DLD1 (cell line): ENCODE results near the gene CDC42EP5.
"Not testable (repeated sequence)": the region's sequence is repeated elsewhere in the genome, so short reads cannot be mapped to it uniquely, and the experiment has no call there.

ENCODE experiments used
- in situ Hi-C: cut with HindIII; loops from 2 replicates; pipeline ENCODE4 v1.10.0; 2017; ENCODE audit warnings: low sequenced_read_pairs

The CDC42EP5 gene

GRCh38 chr19:54489766-54490165 is 16.7 kb upstream of the CDC42EP5 start:
- in situ Hi-C loops: no loop called here

- in situ Hi-C loops: no loop called here
Observed at GRCh38 chr19:54489341-54489740, 16.2 kb upstream of the CDC42EP5 start.

GRCh38 chr19:54485851-54486250 is 12.8 kb upstream of the CDC42EP5 start:
- in situ Hi-C loops: no loop called here

GRCh38 chr19:54484451-54484850 is 11.4 kb upstream of the CDC42EP5 start:
- in situ Hi-C loops: no loop called here

GRCh38 chr19:54482889-54483288 is 9.8 kb upstream of the CDC42EP5 start:
- in situ Hi-C loops: no loop called here

GRCh38 chr19:54481326-54481930 is 8.3 kb upstream of the CDC42EP5 start:
- in situ Hi-C loops: no loop called here

- in situ Hi-C loops: no loop called here
Observed at GRCh38 chr19:54480051-54480450, 7.0 kb upstream of the CDC42EP5 start.

- in situ Hi-C loops: no loop called here
Observed at GRCh38 chr19:54478677-54479266, 5.7 kb upstream of the CDC42EP5 start.

- in situ Hi-C loops: no loop called here
Observed at GRCh38 chr19:54477650-54478049, 4.6 kb upstream of the CDC42EP5 start.

GRCh38 chr19:54475706-54476105 is 2.6 kb upstream of the CDC42EP5 start:
- in situ Hi-C loops: no loop called here

GRCh38 chr19:54473892-54474372 is 836 bp upstream of the CDC42EP5 start:
- in situ Hi-C loops: no loop called here

- in situ Hi-C loops: no loop called here
Observed at GRCh38 chr19:54470991-54471782, 1.9 kb downstream of the CDC42EP5 start.

- in situ Hi-C loops: no loop called here
Observed at GRCh38 chr19:54470276-54470887, 2.7 kb downstream of the CDC42EP5 start.

- in situ Hi-C loops: no loop called here
Observed at GRCh38 chr19:54469496-54469934, 3.6 kb downstream of the CDC42EP5 start.

- in situ Hi-C loops: not testable (repeated sequence)
Observed at GRCh38 chr19:54466110-54466480, 7.0 kb downstream of the CDC42EP5 start.

GRCh38 chr19:54465426-54466109 is 7.5 kb downstream of the CDC42EP5 start:
- in situ Hi-C loops: no loop called here

GRCh38 chr19:54464630-54465425 is 8.3 kb downstream of the CDC42EP5 start:
- in situ Hi-C loops: no loop called here

GRCh38 chr19:54464044-54464629 is 9.0 kb downstream of the CDC42EP5 start:
- in situ Hi-C loops: no loop called here

GRCh38 chr19:54463531-54464043 is 9.5 kb downstream of the CDC42EP5 start, which contains the start of gene LENG9:
TSS of gene LENG9 (minus strand) at chr19:54463778. CDS start at chr19:54463526, 252 bp downstream.
- in situ Hi-C loops: no loop called here
